CD8-positive, alpha-beta memory T cell (primary cell): ENCODE results near the gene ARMCX6. TPM values are rescaled to one million over a fixed set of nuclear protein-coding genes. Genes with fewer than 3 reads are reported as not detected.
"Not testable (repeated sequence)": the region's sequence is repeated elsewhere in the genome, so short reads cannot be mapped to it uniquely, and the experiment has no call there.

ENCODE experiments used
- CTCF ChIA-PET: fragments of 350-600 bp; sonication (Branson Sonifier 250); formaldehyde crosslinking; loops from one replicate; lab custom pipeline; 2021; ENCODE audit warnings: antibody characterized with exemption; lab: Charles Lee
- POLR2A ChIA-PET: fragments of 350-600 bp; sonication (Branson Sonifier 250); formaldehyde crosslinking; loops from one replicate; lab custom pipeline; 2021; ENCODE audit warnings: antibody characterized with exemption; lab: Charles Lee
- DNase-seq, 5 donors: peaks; one replicate each; pipeline versions ENCODE4 v3.0.0 to v3.0.0-alpha.2; 2020 to 2022; ENCODE audit warnings: mixed read lengths in 1 of 5
- H3K27ac ChIP-seq: one replicate; pipeline ENCODE4 v1.7.0; 2013; ENCODE audit warnings: low read depth, mild to moderate bottlenecking, low read length, moderate library complexity
- H3K27me3 ChIP-seq: 2 replicates; pipeline ENCODE4 v1.7.0; 2013; ENCODE audit warnings: low read length, mild to moderate bottlenecking; ENCODE audit not compliant: insufficient read depth, poor library complexity, severe bottlenecking
- H3K36me3 ChIP-seq: 2 replicates; pipeline ENCODE4 v1.7.0; 2013; ENCODE audit warnings: mild to moderate bottlenecking, low read length, moderate library complexity; ENCODE audit not compliant: insufficient read depth
- H3K4me1 ChIP-seq: 2 replicates; pipeline ENCODE4 v1.7.0; 2013; ENCODE audit warnings: mild to moderate bottlenecking, low read length, moderate library complexity; ENCODE audit not compliant: insufficient read depth
- H3K4me3 ChIP-seq: 2 replicates; pipeline ENCODE4 v1.7.0; 2013; ENCODE audit warnings: mild to moderate bottlenecking, low read length
- H3K9me3 ChIP-seq: 2 replicates; pipeline ENCODE4 v1.7.0; 2013; ENCODE audit warnings: mild to moderate bottlenecking, low read length
- H3K27ac Mint-ChIP-seq, 8 donors: one replicate each; pipeline ENCODE4 v1.8.0; 2020 to 2021; ENCODE audit warnings: mixed read lengths in 8 of 8, mild to moderate bottlenecking in 6 of 8, inconsistent platforms in 3 of 8, moderate library complexity in 3 of 8
- H3K27me3 Mint-ChIP-seq, 2 donors: one replicate each; pipeline ENCODE4 v1.8.0; 2020 to 2021; ENCODE audit warnings: mixed read lengths in 2 of 2, mild to moderate bottlenecking in 1 of 2, moderate library complexity in 1 of 2
- H3K36me3 Mint-ChIP-seq, 3 donors: one replicate each; pipeline ENCODE4 v1.8.0; 2020 to 2021; ENCODE audit warnings: mixed read lengths in 3 of 3, inconsistent platforms in 1 of 3, mild to moderate bottlenecking in 1 of 3
- H3K4me1 Mint-ChIP-seq, 3 donors: one replicate each; pipeline ENCODE4 v1.8.0; 2020 to 2021; ENCODE audit warnings: mixed read lengths in 3 of 3, inconsistent platforms in 1 of 3, mild to moderate bottlenecking in 1 of 3
- H3K4me3 Mint-ChIP-seq, 7 donors: one replicate each; pipeline ENCODE4 v1.8.0; 2020 to 2021; ENCODE audit warnings: mixed read lengths in 7 of 7, mild to moderate bottlenecking in 6 of 7, moderate library complexity in 4 of 7, inconsistent platforms in 2 of 7
- H3K9me3 Mint-ChIP-seq, 5 donors: one replicate each; pipeline ENCODE4 v1.8.0; 2020 to 2022; ENCODE audit warnings: mixed read lengths in 5 of 5, mild to moderate bottlenecking in 3 of 5, moderate library complexity in 2 of 5, inconsistent platforms in 1 of 5
- polyA plus RNA-seq: library from polyadenylated mRNA; unstranded; fragments of 300-500 nt; fragmentation: Illumina TruSeq; gene quantifications from one replicate; pipeline ENCODE4 v1.2.3, GENCODE V29; 2021
- total RNA-seq, 2 experiments: library from RNA; stranded (reverse); gene quantifications; one replicate each; pipeline ENCODE4 v1.2.3, GENCODE V29; 2021

Gene ARMCX6
- total and polyA plus RNA-seq, 3 experiments from 2014 or later: 40.7 to 70.1 (median 70.1) TPM

GRCh38 chrX:101642093-101642492, 24.3 kb upstream of the ARMCX6 start:
- no peaks in the 10 kb centered on the region for H3K27me3 ChIP-seq
- Mint-ChIP-seq H3K27me3 (peaks cover 0 to 6% of the 10 kb centered on the region in 2 donors), H3K27ac (no peak overlapping the region), H3K9me3 (no peaks in the 10 kb centered on the region), H3K36me3 (peaks cover 0 to 3% (median 0%) of the 10 kb centered on the region in 3 donors), H3K4me1 (no peaks in the 10 kb centered on the region), H3K4me3 (no peak overlapping the region)
- no peak for DNase-seq
- H3K36me3 ChIP-seq: no peaks in the 10 kb centered on the region
- no peak overlapping the region for H3K4me3 ChIP-seq
- no peaks in the 10 kb centered on the region for H3K4me1 ChIP-seq
- no peak overlapping the region for H3K27ac ChIP-seq
- ChIA-PET CTCF (no interaction called here), POLR2A (interaction anchor here (0.6 kb wide), 1 partner anchor 355 kb away, joined by 4 read pairs; no protein-coding TSS in a partner anchor)
- no peaks in the 10 kb centered on the region for H3K9me3 ChIP-seq

GRCh38 chrX:101639583-101639982, 21.8 kb upstream of the ARMCX6 start:
- Histone ChIP-seq H3K9me3 (no peaks in the 10 kb centered on the region), H3K4me3 (no peak overlapping the region), H3K4me1 (no peaks in the 10 kb centered on the region), H3K36me3 (no peaks in the 10 kb centered on the region), H3K27me3 (no peaks in the 10 kb centered on the region), H3K27ac (no peak overlapping the region)
- ChIA-PET POLR2A (no interaction called here), CTCF (no interaction called here)
- H3K27me3 Mint-ChIP-seq: no peaks in the 10 kb centered on the region
- no peak for DNase-seq
- H3K4me1 Mint-ChIP-seq: no peaks in the 10 kb centered on the region
- H3K36me3 Mint-ChIP-seq: peaks cover 0 to 5% (median 1%) of the 10 kb centered on the region in 3 donors
- no peak overlapping the region for H3K27ac Mint-ChIP-seq
- H3K9me3 Mint-ChIP-seq: no peaks in the 10 kb centered on the region
- no peak overlapping the region for H3K4me3 Mint-ChIP-seq

GRCh38 chrX:101619364-101619763, 1.6 kb upstream of the ARMCX6 start:
- DNase-seq: no peak
- H3K27ac ChIP-seq: no peak overlapping the region
- POLR2A ChIA-PET: no interaction called here
- H3K4me1 Mint-ChIP-seq: peaks cover 24 to 39% (median 26%) of the 10 kb centered on the region in 3 donors
- H3K36me3 ChIP-seq: no peaks in the 10 kb centered on the region
- peak overlapping the region in 1 of 7 donors; percentile 58 for H3K4me3 Mint-ChIP-seq
- H3K4me1 ChIP-seq: peaks cover 16% of the 10 kb centered on the region
- CTCF ChIA-PET: no interaction called here
- peaks cover 0 to 3% of the 10 kb centered on the region in 2 donors for H3K27me3 Mint-ChIP-seq
- H3K9me3 Mint-ChIP-seq: no peaks in the 10 kb centered on the region
- no peaks in the 10 kb centered on the region for H3K27me3 ChIP-seq
- H3K27ac Mint-ChIP-seq: peak overlapping the region in 3 of 8 donors; percentile 42 to 48 (median 42)
- no peak overlapping the region for H3K4me3 ChIP-seq
- H3K9me3 ChIP-seq: no peaks in the 10 kb centered on the region
- H3K36me3 Mint-ChIP-seq: peaks cover 0 to 21% (median 0%) of the 10 kb centered on the region in 3 donors

- CTCF ChIA-PET: no interaction called here
- no peaks in the 10 kb centered on the region for H3K4me1 Mint-ChIP-seq
- no peaks in the 10 kb centered on the region for H3K4me1 ChIP-seq
- H3K27me3 Mint-ChIP-seq: peaks cover 0 to 6% of the 10 kb centered on the region in 2 donors
- H3K27ac ChIP-seq: no peak overlapping the region
- H3K36me3 ChIP-seq: no peaks in the 10 kb centered on the region
- H3K27ac Mint-ChIP-seq: no peak overlapping the region
- no peak overlapping the region for H3K4me3 Mint-ChIP-seq
- H3K9me3 ChIP-seq: no peaks in the 10 kb centered on the region
- H3K36me3 Mint-ChIP-seq: no peaks in the 10 kb centered on the region
- POLR2A ChIA-PET: no interaction called here
- DNase-seq: no peak
- no peak overlapping the region for H3K4me3 ChIP-seq
- no peaks in the 10 kb centered on the region for H3K27me3 ChIP-seq
- no peaks in the 10 kb centered on the region for H3K9me3 Mint-ChIP-seq
Observed at GRCh38 chrX:101605728-101606127, 12.1 kb downstream of the ARMCX6 start.

GRCh38 chrX:101605146-101605545, 12.7 kb downstream of the ARMCX6 start:
- H3K9me3 ChIP-seq: no peaks in the 10 kb centered on the region
- no peaks in the 10 kb centered on the region for H3K4me1 Mint-ChIP-seq

GRCh38 chrX:101602077-101602476, 15.7 kb downstream of the ARMCX6 start:
- no peak overlapping the region for H3K4me3 Mint-ChIP-seq
- peak overlapping the region in 1 of 8 donors; percentile 64 for H3K27ac Mint-ChIP-seq
- H3K27me3 Mint-ChIP-seq: peaks cover 2 to 3% of the 10 kb centered on the region in 2 donors
- H3K36me3 Mint-ChIP-seq: no peaks in the 10 kb centered on the region
- no peak overlapping the region for H3K27ac ChIP-seq
- H3K9me3 Mint-ChIP-seq: no peaks in the 10 kb centered on the region
- H3K4me3 ChIP-seq: no peak overlapping the region
- ChIA-PET POLR2A (no interaction called here), CTCF (no interaction called here)
- no peaks in the 10 kb centered on the region for H3K36me3 ChIP-seq
- H3K27me3 ChIP-seq: no peaks in the 10 kb centered on the region
- DNase-seq: no peak
- no peaks in the 10 kb centered on the region for H3K4me1 ChIP-seq
- H3K9me3 ChIP-seq: no peaks in the 10 kb centered on the region
- H3K4me1 Mint-ChIP-seq: no peaks in the 10 kb centered on the region

More at GRCh38 chrX:101605146-101605545, 12.7 kb downstream of the ARMCX6 start:
- Histone ChIP-seq H3K36me3 (no peaks in the 10 kb centered on the region), H3K27ac (no peak overlapping the region), H3K27me3 (no peaks in the 10 kb centered on the region), H3K4me3 (no peak overlapping the region), H3K4me1 (no peaks in the 10 kb centered on the region)
- Mint-ChIP-seq H3K27ac (no peak overlapping the region), H3K27me3 (peaks cover 0 to 5% of the 10 kb centered on the region in 2 donors), H3K36me3 (no peaks in the 10 kb centered on the region), H3K9me3 (no peaks in the 10 kb centered on the region), H3K4me3 (no peak overlapping the region)
- ChIA-PET CTCF (no interaction called here), POLR2A (no interaction called here)
- DNase-seq: no peak

- H3K4me1 Mint-ChIP-seq, H3K4me3 Mint-ChIP-seq, CTCF ChIA-PET, H3K9me3 ChIP-seq, H3K27me3 ChIP-seq, H3K9me3 Mint-ChIP-seq, DNase-seq, H3K27ac ChIP-seq, H3K36me3 Mint-ChIP-seq, H3K4me3 ChIP-seq, H3K4me1 ChIP-seq, POLR2A ChIA-PET, H3K27ac Mint-ChIP-seq, H3K36me3 ChIP-seq: not testable (repeated sequence)
- H3K27me3 Mint-ChIP-seq: peaks cover 5 to 11% of the 10 kb centered on the region in 2 donors
Observed at GRCh38 chrX:101599592-101599991, 18.2 kb downstream of the ARMCX6 start.

- Histone ChIP-seq H3K27ac (no peak overlapping the region), H3K9me3 (no peaks in the 10 kb centered on the region), H3K36me3 (no peaks in the 10 kb centered on the region), H3K4me1 (no peaks in the 10 kb centered on the region), H3K27me3 (no peaks in the 10 kb centered on the region), H3K4me3 (no peak overlapping the region)
- peak in 3 of 5 donors; percentile 4 to 50 (median 48) for DNase-seq
- Mint-ChIP-seq H3K36me3 (no peaks in the 10 kb centered on the region), H3K4me1 (no peaks in the 10 kb centered on the region), H3K27me3 (peaks cover 12 to 29% of the 10 kb centered on the region in 2 donors), H3K27ac (no peak overlapping the region), H3K4me3 (no peak overlapping the region), H3K9me3 (no peaks in the 10 kb centered on the region)
- POLR2A ChIA-PET: no interaction called here
- CTCF ChIA-PET: no interaction called here
Observed at GRCh38 chrX:101595739-101596419, 21.9 kb downstream of the ARMCX6 start.
